NCI-H1092 (cell line): Measurements from ENCODE around the gene FLNB.

ENCODE experiments used
- DNase-seq: peaks from one replicate; lab custom pipeline; 2025; lab: John Stamatoyannopoulos, UW

FLNB gene

GRCh38 chr3:58009749-58010535 lies 1.7 kb downstream of the FLNB start:
- DNase-seq: no peak

- DNase-seq: no peak
Measured at GRCh38 chr3:58010562-58010961, 2.3 kb downstream of the FLNB start.

GRCh38 chr3:58011580-58011979 lies 3.4 kb downstream of the FLNB start:
- DNase-seq: no peak

GRCh38 chr3:58012302-58012701 lies 4.1 kb downstream of the FLNB start:
- no peak for DNase-seq

- DNase-seq: no peak
Measured at GRCh38 chr3:58013099-58013498, 4.9 kb downstream of the FLNB start.

- no peak for DNase-seq
Measured at GRCh38 chr3:58013973-58014649, 5.9 kb downstream of the FLNB start.

- no peak for DNase-seq
Measured at GRCh38 chr3:58015520-58015915, 7.3 kb downstream of the FLNB start.

- DNase-seq: no peak
Measured at GRCh38 chr3:58016710-58017109, 8.5 kb downstream of the FLNB start.

- no peak for DNase-seq
Measured at GRCh38 chr3:58018892-58019742, 10.9 kb downstream of the FLNB start.

GRCh38 chr3:58020783-58021071 lies 12.5 kb downstream of the FLNB start:
- no peak for DNase-seq

GRCh38 chr3:58021072-58021959 lies 13.1 kb downstream of the FLNB start:
- DNase-seq: no peak

- DNase-seq: no peak
Measured at GRCh38 chr3:58021962-58022361, 13.7 kb downstream of the FLNB start.

GRCh38 chr3:58022490-58022889 lies 14.3 kb downstream of the FLNB start:
- DNase-seq: no peak

GRCh38 chr3:58023531-58023930 lies 15.3 kb downstream of the FLNB start:
- DNase-seq: no peak

GRCh38 chr3:58025406-58025805 lies 17.2 kb downstream of the FLNB start:
- no peak for DNase-seq

- DNase-seq: peak; percentile 82
Measured at GRCh38 chr3:58025837-58026569, 17.8 kb downstream of the FLNB start.

- no peak for DNase-seq
Measured at GRCh38 chr3:58026598-58026997, 18.4 kb downstream of the FLNB start.

GRCh38 chr3:58027704-58028317 lies 19.6 kb downstream of the FLNB start:
- no peak for DNase-seq

GRCh38 chr3:58028902-58029301 lies 20.7 kb downstream of the FLNB start:
- DNase-seq: no peak

- no peak for DNase-seq
Measured at GRCh38 chr3:58029842-58030584, 21.8 kb downstream of the FLNB start.
